ENCODE data around the gene CDK9. TPM values are rescaled to one million over a fixed set of nuclear protein-coding genes. Genes with fewer than 3 reads are reported as not detected.
A peak's percentile ranks its signal among the peaks of the same experiment; 100 is the strongest.

CDK9 gene
- total and polyA plus RNA-seq, 2 of the 4 experiments (the other 2 are of a cell fraction), result 30.3 to 49.9 TPM

DNA sequence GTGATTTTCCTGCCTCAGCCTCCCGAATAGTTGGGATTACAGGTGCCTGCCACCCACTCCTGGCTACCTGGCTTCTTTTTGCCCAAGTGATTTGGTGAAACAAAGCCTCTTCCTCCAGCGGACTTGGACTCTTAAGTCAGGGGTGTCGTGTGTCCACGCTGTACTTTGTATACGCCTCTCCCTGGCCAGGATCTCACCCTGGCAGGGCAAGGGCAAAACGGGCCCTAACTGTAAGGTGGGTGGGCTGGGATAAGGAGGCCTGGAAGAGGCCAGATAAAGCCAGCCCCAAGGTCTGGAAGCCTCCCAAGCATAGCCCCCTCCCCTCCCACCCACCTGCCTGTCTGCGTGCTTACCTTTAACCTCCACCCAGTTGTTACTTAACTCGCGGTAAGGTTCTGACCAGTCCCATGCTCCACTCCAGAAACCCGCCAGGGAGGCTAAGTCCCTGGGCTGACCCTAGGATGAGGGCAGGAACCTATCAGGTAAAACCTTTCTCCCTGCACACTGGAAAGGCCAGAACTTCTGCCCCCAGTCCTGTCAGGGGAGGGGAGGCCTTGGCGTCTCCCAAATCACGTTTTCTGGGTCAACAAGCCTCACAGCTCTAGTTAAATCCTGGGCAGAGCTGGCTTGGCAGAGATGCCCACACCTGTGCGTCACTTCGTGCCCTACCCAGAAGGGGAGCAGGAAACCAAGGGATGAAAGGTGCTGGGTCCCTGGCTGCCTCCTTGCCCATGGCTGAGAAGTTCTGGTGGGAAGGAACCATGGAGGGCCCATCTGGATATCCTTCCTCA, 8.4 kb downstream of the CDK9 start (continued):
- TF ChIP-seq, protein P1, sequence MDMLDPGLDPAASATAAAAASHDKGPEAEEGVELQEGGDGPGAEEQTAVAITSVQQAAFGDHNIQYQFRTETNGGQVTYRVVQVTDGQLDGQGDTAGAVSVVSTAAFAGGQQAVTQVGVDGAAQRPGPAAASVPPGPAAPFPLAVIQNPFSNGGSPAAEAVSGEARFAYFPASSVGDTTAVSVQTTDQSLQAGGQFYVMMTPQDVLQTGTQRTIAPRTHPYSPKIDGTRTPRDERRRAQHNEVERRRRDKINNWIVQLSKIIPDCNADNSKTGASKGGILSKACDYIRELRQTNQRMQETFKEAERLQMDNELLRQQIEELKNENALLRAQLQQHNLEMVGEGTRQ (IDR thresholded peaks at IDR 0.05; ENCODE audit: low read depth, low read length), result no peak
- no peak for TF ChIP-seq RCOR1 (IDR thresholded peaks at IDR 0.05; ENCODE audit: insufficient replicate concordance, low read length)

DNA sequence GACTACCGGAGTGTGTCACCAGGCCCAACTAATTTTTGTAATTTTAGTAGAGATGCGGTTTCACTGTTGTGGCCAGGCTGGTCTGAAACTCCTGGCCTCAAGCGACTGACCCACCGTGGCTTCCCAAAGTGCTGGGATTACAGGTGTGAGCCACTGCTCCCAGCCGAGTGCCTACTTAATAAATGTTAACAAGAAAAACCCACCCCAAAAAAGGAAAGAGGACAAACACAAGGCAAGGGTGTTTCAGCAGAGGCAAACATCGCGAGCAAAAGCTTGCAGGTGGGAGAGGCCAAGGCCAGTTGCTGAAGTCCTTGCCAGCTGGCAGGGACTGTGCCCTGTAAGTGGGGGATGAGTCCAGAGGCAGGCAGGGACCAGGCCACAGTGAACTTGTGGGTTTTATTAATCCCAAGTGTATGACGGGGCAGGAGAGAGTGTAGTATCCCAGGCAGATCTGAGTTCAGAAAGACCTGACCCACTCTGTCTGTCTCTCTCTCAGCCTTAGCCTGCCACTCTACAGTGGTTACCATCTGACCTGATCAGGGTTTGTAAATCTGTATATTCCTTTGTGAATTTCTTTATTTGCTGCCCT, 10.5 kb downstream of the CDK9 start:
- DNase-seq (peak; percentile 38), ATAC-seq (ENCODE audit: low read depth) (peak; percentile 18)
- Histone ChIP-seq H3K4ac (ENCODE audit: low read depth, low read length) (no peak overlapping the region), H3K9me3 (ENCODE audit: control insufficient read depth, insufficient read depth, low read length) (no peaks in the 10 kb centered on the region), H3K9me1 (ENCODE audit: insufficient read depth, low read length) (peaks cover 19% of the 10 kb centered on the region), H4K20me1 (ENCODE audit: insufficient read depth, low read length) (peaks cover 28% of the 10 kb centered on the region), H2BK5ac (ENCODE audit: low read depth, low read length, poor library complexity, severe bottlenecking) (no peak overlapping the region), H2BK120ac (ENCODE audit: low read depth, low read length) (no peak overlapping the region), H2BK15ac (ENCODE audit: low read depth, low read length) (no peak overlapping the region), H2AK5ac (ENCODE audit: low read depth, low read length) (no peak overlapping the region), H3K56ac (ENCODE audit: extremely low read depth, insufficient read depth, low read length) (no peak overlapping the region), H3K4me3 (ENCODE audit: insufficient read depth, low read depth, low read length) (no peak overlapping the region), H2BK20ac (ENCODE audit: low read depth, low read length) (no peak overlapping the region), H4K8ac (ENCODE audit: low read depth in 2 of 2, low read length in 2 of 2) (no peak overlapping the region), H3K18ac (ENCODE audit: low read depth, low read length) (no peak overlapping the region), H3K79me1 (ENCODE audit: low read depth in 1 of 2, low read length in 2 of 2) (peaks cover 6 to 34% of the 10 kb centered on the region in 2 experiments; a peak in 2 of 4 replicates), H2AK9ac (replicated peaks; ENCODE audit: low read depth, low read length, poor library complexity) (no peak overlapping the region), H2AFZ (replicated peaks; ENCODE audit: low read length, poor library complexity) (no peak overlapping the region), H3K36me3 (ENCODE audit: control insufficient read depth, insufficient read depth, low read length) (peaks cover 12% of the 10 kb centered on the region), H3K4me2 (ENCODE audit: low read depth, low read length) (no peak overlapping the region), H4K5ac (ENCODE audit: low read depth, low read length) (no peak overlapping the region), H3K4me1 (ENCODE audit: control insufficient read depth, insufficient read depth, low read length) (peaks cover 16% of the 10 kb centered on the region), H3K14ac (replicated peaks; ENCODE audit: low read depth, low read length) (no peak overlapping the region), H3K23ac (ENCODE audit: low read depth, low read length) (peak overlapping the region; percentile 29; the same call in 1 of the 2 replicates), H3K27me3 (ENCODE audit: control insufficient read depth, insufficient read depth, low read length) (no peaks in the 10 kb centered on the region), H4K91ac (ENCODE audit: insufficient read depth, low read depth, low read length) (no peak overlapping the region), H3K27ac (ENCODE audit: insufficient read depth, low read length) (no peak overlapping the region), H3K9ac (ENCODE audit: low read depth, low read length) (no peak overlapping the region)
- intact Hi-C loops (cut with micrococcal nuclease) (no loop called here), dilution Hi-C loops (cut with HindIII; ENCODE audit: low sequenced_read_pairs, unreplicated experiment) (no loop called here), in situ Hi-C loops (cut with MboI; ENCODE audit: low sequenced_read_pairs) (no loop called here)
- 80% methylated on average over 1 of the region's 8 CpGs; no CpG with 5 or more reads in 1 of the 2 experiments for WGBS, 2 experiments (ENCODE audit: extremely low coverage in 2 of 2, insufficient read length in 1 of 2)
- BruUV-seq (replicated peaks), result no TSS peak
- ChIA-PET CTCF (no interaction called here), POLR2A (ENCODE audit: unreplicated experiment) (interaction anchor here (0.6 kb wide), 2 partner anchors 57 to 74 kb away, joined by 3 read pairs; no protein-coding TSS in a partner anchor)
- TF ChIP-seq MAFK (IDR thresholded peaks at IDR 0.05; ENCODE audit: low read depth, low read length), result no peak
- TF ChIP-seq RFX5 (IDR thresholded peaks at IDR 0.05; ENCODE audit: low read depth, low read length), result no peak
- TF ChIP-seq, protein P1 (IDR thresholded peaks at IDR 0.05; ENCODE audit: low read depth, low read length), result no peak
- no peak for TF ChIP-seq MXI1 (IDR thresholded peaks at IDR 0.05; ENCODE audit: borderline replicate concordance, low read depth, low read length)
- TF ChIP-seq, protein P2, sequence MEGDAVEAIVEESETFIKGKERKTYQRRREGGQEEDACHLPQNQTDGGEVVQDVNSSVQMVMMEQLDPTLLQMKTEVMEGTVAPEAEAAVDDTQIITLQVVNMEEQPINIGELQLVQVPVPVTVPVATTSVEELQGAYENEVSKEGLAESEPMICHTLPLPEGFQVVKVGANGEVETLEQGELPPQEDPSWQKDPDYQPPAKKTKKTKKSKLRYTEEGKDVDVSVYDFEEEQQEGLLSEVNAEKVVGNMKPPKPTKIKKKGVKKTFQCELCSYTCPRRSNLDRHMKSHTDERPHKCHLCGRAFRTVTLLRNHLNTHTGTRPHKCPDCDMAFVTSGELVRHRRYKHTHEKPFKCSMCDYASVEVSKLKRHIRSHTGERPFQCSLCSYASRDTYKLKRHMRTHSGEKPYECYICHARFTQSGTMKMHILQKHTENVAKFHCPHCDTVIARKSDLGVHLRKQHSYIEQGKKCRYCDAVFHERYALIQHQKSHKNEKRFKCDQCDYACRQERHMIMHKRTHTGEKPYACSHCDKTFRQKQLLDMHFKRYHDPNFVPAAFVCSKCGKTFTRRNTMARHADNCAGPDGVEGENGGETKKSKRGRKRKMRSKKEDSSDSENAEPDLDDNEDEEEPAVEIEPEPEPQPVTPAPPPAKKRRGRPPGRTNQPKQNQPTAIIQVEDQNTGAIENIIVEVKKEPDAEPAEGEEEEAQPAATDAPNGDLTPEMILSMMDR (conservative IDR thresholded peaks at IDR 0.05; ENCODE audit: low read depth, low read length), result no peak
- TF ChIP-seq RCOR1 (IDR thresholded peaks at IDR 0.05; ENCODE audit: insufficient replicate concordance, low read length), result no peak
- TF ChIP-seq RAD21 (IDR thresholded peaks at IDR 0.05; ENCODE audit: low read length), result no peak
- TF ChIP-seq FOS (IDR thresholded peaks at IDR 0.05; ENCODE audit: low read depth, low read length), result no peak
- no peak for TF ChIP-seq CHD1 (IDR thresholded peaks at IDR 0.05; ENCODE audit: low read depth, low read length)
- no peak for TF ChIP-seq CEBPB (IDR thresholded peaks at IDR 0.05; ENCODE audit: low read depth, low read length)
- no peak for TF ChIP-seq BHLHE40 (IDR thresholded peaks at IDR 0.05; ENCODE audit: low read depth, low read length)
- TF ChIP-seq NFE2L2 (IDR thresholded peaks at IDR 0.05; ENCODE audit: low read depth, low read length), result no peak
